CD4-positive, alpha-beta T cell treated with Interleukin-10 for 1 hour (primary cell): ENCODE measurements around the gene CLMN.

Experiments used
- DNase-seq: peaks from one replicate; pipeline ENCODE4 v3.0.0-alpha.2; 2020

CLMN gene

DNA sequence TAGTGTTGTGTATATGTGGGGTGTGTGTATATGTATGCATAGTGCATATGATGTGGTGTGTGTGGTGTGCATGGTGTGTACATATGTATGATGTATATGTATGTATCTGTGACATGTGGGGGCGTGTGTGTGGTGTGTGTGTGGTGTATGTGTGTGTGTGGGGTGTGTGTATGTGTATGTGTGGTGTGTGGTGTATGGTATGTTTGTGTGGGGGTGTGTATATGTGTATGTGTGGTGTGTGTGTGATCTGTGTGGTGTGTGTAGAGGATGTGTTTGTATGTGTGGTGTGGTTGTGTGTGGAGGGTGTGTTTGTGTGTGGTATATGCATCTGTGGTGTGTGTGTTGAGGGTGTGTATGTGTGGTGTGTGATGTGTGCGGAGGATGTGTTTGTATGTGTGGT, 61.6 kb downstream of the CLMN start:
- no peak for DNase-seq

DNA sequence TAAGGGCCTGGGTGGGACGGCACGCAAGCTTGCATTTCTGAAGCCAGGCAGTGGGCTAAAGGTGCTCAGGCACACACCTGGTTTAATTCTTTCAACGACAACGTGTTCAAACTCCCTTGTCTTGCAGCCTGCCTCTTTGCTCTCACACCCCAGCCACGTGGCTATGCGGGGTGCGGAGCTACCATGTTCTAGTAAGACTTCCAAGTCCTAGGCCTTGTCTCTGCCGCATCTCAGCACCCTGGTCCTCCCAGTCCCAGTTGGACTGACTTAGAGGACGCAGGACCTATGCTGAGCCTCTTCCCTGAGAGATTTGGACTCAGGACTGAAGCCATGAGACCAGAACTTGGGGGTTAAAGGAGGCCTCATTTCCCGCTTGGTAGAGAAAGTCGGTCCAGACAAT, 62.2 kb downstream of the CLMN start:
- no peak for DNase-seq

DNA sequence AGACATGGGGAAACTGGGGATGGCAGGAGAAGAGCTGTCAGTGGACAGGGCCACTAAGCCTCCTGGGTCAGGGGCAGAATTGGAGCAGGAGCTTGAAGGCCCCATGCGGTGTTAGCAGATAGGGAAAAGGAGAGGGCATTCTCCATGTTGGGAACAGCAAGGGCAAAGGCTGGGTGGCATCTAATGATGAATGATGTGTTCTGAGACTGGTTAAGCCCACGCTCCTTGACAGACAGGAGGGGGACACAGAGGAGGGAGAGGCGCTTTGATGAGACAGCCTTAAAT, 63.0 kb downstream of the CLMN start:
- no peak for DNase-seq

DNA sequence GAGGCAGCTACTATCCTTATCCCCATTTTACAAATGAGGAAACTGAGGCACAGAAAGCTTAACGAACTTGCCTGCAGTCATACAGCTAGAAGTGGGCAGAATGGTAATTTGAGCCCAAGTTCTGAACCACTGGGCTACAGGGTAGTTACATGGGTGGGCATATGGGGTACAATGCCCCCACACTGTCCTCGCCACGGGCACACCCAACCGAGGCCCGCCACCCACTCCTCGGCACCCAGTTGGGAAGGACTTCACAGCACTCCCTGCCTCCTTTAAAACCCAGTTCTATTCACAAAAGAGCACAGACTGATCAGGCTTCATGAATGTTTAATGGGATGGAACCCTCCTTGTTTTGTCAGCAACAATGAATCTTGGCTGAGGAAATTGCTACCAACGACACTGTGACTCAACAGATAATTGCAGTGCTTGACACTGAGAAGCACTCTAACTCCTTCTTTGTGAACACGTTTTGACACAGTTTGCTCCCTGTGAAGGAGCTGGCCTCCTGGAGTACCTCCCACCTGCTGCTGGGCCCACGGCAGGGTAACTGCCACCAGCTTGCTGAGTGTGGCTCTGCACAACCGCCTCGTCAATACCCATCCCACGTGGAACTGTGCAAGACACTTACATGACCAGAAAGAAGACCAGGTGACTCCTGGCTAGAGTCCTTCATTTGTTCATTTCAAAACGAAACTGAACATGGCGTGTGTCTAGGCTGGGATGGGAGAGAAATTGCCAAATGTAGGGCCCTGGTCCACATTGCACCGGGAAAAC, 63.5 kb downstream of the CLMN start:
- no peak for DNase-seq

DNA sequence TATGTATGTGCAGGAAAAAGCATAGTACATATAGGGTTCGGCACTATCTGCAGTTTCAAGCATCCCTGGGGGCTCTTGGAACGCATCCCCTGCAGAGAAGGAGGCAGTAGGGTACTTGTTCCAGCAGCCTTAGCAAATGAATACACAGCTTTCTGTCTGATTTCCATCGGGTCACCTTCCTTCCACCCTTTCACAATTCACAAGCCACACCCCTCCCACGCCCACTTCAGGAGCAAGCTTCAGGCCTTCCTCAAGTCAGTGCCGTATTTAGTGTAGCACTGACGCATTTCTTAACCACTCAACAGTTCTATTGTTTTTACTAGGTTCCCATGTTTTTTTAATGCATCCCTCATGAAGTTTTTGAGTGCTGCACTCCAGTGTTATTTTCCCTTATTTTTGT, 64.2 kb downstream of the CLMN start:
- no peak for DNase-seq

DNA sequence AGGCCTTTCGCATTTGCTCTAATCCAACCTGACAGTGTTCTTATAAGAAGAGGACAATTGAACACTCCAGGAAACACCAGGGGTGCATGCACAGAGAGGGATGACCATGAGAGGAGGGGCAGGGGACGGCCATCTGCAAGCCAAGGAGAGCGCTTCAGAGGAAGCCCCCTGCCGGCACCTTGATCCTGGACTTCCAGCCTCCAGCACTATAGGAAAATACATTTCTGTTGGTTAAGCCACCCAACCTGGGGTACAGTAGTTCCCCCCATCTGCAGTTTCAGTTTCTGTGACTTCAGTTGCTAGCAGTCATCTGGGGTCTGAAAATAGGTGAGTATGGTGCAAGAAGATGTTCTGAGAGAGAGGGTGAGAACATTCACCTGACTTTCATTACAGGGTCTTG, 64.7 kb downstream of the CLMN start:
- no peak for DNase-seq

DNA sequence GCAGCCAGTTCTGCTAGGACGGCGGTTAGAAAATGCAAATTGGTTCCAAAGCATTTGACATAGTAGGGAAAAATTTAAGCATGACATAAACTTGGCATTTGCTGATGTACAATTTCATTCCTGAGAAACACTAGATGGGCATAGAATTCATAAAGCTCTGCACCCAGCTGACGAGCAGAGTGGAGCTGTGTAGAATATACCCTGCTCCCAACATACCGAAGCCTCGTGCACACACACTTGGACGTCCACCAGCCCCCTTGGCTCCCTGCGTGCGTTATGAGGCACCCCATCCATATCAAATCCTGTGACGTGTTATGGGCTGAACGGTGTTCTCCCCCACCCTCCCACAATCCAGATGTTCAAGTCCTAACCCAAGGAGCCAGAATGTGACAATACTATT, 65.4 kb downstream of the CLMN start:
- no peak for DNase-seq

DNA sequence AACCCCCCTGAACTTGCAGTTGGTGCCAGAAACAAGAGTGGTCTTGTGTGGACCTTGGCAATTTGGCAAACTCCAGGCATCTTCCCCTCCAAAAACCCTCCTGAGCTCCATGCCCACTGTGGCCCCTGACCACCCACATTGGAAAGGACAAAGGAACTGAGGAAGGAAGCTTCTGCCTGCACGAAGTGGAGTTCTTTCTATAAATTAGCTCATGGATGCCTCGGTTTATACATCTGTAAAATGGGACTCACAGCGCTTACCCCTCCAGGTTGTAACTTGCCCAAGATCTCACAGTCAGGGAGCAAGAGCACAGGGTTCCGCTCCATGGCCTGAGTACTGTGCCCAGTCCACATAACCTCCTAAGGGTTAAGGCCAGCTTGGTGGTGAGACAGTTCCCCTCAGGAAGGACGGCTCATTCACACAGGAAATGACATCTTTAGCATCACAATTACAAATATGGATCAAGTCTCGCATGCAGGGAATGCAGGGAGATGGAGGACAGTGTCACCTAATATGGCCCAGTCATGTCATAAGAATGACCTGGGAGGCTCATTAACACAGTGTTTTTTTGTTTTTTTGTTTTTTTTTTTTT, 66.6 kb downstream of the CLMN start:
- DNase-seq = no peak

DNA sequence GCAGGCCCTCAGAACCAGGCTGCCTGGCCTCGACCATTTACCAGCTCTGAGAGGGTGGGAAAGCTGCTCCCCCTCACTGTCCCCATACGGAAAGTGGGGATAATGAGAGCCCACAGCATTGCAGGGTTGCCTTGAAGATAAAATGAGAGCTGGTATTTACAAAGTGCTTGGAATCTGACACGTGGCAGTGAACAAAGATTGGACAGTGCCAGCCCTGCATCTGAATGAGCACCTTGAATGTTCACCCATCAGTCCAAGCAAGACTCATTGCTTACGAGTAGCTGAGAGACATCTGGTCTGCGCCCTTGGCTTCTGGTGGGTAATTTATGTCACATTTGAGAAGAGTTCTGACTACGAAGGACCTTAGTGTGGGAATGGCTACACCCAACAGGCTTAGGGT, 67.5 kb downstream of the CLMN start:
- no peak for DNase-seq

DNA sequence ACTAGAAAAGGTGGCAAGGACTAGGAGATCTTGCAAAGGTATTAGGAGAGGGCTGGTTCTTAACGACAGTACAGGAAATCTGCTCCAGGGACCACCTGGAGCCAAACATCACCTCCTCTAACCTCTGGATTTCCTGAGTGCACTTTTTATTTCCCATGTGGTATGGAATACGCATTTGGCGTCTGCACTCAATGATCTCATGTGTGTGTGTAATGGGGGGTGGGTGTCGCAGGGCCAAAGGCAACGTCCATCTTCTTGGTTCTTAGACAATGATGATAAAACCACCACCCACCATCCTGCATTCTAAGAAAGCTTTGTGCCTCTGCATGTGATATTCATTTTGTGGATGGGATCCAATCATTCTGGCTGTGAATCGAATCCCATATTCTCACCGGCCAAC, 68.8 kb downstream of the CLMN start:
- no peak for DNase-seq

DNA sequence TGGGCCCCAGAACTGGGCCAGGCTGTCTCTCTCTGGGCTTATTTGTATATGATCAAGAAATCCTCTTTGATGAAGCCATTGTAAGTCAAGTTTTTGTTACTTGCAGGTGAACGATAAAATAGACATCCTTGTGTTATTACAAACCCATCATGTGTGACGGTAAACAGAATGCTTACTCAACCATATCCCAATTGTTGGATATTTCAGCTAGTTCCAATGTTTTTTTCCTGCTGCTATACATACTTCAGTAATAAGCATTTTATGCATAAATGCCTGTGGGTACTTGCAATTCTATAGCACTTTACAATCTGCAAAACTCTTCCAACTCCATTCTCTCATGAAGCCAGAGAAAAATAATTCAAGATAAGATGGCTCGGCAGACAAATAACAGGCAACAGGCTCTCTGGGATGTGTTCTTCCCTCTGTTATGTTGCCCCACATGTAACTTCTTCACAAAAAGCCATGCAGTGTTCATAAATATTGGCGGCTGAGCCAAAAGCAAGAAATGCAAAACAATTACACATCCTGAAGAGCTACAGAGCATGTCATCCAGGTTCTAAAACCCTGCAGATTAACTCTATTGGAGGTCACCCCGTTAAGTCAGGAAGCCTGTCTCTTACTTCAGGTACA, 69.5 kb downstream of the CLMN start:
- no peak for DNase-seq

DNA sequence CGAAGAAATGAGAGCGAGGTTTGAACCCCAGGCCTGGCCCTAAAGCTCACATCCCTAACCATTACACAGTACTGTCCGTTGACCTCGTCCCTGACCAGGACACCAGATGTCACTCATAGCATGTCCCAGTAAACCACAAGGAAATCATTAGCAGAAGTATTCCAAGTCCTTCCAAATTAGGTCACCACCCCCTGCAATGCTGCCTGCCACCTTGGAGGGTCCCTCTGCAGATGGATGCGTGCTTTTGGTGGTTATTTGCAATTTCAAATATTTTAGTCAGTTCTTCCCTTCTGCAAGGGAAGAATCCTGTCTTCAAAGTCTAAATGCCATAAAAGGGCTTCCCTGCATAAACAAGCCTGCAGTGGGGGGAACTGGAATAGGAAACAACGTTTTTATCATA, 71.3 kb downstream of the CLMN start:
- DNase-seq = no peak

DNA sequence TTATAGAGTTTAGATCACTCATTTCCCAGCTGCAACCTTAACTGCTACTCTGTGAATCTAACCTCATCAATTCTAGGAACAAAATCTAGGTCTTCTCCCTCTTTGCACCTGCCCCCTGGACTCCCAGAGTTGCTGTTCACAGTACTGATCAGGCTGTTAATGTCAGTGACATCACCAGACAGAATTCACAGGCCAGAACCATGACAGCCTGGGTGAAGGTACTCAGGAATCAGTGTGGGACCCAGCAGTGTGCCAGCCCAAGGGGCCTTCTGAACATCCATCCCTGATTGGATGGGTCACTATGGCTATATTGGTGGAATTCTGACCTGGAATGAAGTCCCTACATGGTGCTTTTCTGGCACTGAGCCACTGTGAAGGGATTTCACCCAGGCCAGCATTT, 72.8 kb downstream of the CLMN start:
- no peak for DNase-seq

DNA sequence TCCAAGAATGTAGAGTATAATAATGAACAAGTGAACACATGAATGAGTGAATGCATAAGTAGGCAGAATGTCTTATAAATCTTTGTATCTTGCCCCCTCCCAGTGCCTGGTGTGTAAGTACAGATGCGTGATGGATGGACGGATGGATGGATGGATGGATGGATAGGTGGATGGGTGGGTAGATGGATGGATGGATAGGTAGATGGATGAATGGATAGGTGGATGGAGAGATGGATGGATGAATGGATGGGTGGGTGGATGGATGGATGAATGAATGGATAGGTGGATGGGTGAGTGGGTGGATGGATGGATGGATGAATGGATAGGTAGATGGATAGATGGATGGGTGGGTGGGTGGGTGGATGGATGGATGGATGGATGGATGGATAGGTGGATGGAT, 74.4 kb downstream of the CLMN start:
- DNase-seq = no peak

DNA sequence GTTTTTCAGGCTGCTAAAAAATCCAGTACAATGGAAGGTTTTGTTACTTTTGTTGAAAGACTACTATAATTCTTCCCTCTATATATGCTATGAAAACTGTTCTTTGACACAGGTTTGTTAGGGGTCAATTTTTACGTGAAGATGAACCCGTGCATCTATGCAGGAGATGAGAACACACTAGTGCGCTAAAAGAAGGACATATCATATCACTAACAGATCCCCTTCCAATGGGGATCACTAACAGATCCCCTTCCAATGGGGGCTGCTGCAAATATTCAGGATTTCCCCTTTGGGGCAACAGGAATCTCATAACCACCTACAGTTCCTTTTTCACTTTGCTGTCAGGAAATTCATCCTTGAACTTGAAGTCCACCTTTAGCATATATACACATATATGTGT, 75.1 kb downstream of the CLMN start:
- DNase-seq = no peak

DNA sequence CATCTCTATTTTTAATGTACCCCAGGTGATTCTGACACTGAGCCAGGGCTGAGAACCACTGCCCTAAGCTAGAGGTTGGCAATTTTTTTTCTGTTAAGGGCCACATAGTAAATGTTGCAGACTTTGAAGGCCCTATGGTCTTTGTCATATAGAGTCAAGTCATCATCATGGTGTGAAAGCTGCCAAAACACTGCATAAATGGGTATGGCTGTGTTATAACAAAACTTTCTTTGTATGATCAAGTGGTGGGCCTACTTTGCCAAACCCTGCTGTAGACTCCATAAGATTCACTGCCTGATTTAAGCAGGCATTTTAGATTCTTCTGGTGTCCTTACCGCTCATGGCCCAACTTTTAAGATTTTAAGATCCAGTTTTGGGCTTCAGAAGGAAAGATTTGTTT, 76.8 kb downstream of the CLMN start:
- DNase-seq = no peak

DNA sequence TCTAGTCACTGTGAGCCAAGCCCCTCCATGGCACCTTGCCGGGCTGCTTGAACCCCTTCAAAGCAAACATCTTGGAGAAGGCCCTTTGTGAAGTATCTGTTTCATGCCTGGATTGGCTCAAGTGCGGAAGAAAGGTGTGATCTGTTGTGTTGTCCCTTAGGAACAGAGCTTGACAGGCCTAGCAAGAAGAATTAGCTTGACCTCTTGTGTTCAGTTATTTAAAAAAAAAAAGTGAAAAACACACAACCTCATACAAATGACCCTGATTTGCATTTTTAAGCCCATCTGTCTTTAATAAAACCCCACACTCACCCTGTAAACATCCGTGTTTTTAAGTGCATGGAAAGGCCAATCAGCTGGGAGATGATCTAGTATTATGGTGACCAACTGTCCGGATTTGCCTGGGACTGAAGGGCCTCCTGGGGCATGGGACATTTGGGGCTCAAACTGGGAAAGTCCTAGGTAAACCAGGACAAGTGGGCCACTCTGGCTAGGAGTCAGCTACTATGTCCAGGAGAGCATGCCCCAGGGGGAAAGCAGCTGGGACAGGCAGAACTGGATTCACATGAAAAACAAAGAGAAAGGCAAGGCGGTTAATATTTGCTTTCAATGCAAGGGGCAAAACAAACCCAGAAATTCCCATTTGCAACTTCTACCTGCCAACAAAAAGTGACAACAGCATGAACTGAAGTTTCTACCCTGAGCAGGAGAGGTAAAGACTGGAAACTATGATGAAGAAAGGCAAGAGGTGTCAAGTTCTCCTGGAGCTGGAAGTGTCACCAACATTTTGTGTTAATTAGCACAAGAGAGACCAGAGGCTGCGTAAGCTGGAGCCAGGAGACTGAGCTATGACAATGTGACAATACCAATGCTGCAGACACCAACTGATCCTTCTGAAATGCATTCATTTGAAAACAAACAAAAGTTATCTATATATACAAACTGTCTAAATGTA, 78.6 kb downstream of the CLMN start:
- DNase-seq = no peak

DNA sequence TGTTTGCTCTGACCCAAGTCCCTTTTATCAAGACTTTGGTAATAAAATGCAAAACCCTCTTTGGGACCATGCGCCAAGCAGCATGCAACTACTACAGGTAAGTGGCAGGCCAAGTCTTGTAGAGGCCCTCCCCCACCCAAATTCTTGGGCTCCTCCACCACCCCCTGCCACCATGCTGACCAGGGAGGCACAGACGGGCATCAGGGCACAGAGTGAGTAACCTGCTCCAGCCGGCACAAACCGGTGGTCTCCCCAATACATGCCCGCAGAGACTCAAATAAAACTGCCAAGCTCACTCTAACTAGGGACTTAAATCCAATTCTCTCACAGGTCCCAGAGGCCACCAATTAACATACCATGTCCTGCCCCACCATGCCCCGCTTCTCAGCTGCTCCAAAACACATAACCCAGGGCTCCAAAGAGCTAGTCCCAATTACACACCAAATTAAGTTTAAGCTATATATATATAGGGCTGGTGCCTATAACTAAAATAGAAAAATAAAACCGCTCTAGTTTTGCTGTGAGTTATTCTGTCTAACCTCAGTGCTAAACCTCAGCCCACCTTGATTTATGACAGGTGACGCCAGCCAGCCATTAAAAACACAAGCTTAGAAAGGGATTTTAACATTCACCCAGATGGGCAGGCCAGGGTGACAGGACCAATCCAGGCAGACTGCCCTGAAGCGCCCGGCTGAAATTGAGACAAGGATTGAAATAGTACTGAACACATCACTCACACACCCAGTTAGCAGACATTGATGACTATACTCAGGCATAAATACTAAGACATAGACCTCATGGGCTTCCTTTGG, 81.0 kb downstream of the CLMN start:
- no peak for DNase-seq

DNA sequence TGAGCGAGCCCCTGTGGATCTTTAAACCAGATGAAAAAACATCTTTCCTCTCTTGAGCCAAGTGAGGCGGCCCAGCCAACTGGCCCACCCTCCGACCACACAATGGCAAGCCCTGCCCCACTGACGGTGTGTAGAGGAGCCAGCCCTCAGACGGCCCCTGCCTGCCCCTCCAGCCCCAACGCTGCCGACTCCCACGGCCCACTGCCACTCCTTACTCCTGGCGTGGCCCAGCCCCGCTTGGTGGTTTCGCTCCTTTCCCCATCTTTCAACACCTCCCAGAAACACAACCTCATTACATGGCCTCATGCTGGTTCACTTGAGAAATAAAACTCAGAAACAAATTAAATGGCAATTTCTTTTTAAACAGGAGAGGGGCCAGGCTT, 81.8 kb downstream of the CLMN start:
- DNase-seq = no peak

DNA sequence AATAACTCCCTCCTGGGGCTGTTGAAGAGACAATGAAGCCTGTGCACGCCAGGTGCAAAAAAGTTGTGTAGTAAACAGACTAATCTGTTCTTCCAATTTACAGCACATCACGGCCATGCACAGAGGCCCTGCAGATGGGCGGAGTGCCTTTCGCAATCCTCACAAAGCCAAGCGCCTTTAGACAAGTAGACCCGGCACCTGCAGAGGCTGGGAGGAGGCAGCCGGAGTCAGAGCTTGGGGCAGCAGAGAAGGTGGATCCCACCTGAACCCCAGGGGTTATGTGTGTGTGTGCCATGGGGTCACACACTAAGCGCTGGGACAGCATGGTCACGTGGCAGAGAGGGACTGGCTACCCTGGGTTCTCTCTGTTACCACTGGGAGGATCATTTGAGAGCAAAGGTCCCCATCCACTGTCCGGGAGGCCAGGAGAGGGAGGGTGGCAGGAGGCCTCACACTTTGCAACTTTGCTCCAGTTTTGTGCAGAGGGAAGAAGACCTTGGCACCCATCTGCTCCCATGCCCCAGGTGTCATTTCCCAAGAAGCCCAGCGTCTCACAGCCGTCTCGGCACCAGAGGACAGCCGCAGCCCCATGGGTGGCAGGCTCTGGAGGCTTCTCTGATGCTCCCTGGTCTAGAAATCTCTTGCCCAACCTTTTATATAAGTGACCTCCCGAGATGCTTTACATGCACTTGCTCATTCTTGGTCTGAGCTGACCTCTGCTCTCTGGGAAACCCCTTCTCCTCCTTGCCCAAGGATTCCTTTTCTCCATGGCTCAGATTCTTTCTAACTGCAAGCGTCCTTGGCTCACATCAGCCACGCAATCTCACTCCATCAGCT, 82.4 kb downstream of the CLMN start:
- DNase-seq = no peak

DNA sequence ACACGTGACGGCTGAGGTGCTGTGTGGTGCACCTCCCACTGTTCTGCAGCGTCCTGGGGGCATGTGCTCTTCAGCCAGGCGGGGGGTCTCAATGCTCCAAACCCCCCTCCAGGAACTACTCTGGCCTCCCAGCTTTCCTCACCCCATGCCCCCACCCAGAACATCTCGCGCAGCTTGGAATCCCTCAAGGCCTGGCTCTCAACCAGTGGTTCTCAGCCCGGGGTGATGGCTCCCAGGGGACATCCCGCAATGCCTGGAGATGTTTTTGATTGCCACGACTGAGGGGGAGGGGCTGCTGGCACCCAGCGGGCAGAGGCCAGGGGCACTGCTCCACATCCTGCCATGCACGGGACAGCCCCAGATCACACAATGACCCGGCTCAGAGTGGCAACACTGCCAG, 83.5 kb downstream of the CLMN start:
- no peak for DNase-seq

DNA sequence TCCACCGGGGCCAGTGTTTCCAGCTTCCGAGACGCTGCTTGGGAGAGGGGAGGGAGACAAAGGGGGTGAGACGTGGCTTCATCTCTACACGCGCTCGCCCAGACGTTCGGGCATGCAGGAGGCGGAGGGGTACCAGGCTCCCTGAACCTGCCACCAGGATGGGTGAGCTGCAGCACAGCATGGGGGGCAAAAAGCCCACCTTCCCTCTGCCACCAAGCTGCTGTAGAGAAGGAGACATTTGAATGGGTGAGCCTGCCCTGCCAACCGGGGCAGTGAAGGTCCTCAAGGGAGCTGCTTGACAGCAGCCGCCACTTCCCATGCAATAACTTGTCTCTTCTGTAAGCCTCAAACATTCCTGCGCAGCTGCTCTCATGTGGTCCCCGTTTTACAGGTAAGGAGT, 83.9 kb downstream of the CLMN start:
- no peak for DNase-seq
